K562 (cell line): Measurements from ENCODE around the gene BRMS1. TPM values are rescaled to one million over a fixed set of nuclear protein-coding genes. Genes with fewer than 3 reads are reported as not detected.
A peak's percentile ranks its signal among the peaks of the same experiment; 100 is the strongest.

ENCODE experiments used
- ATAC-seq: fragments of 200-7000 bp; cut with Tn5 transposase; 3 replicates; pipeline ENCODE4 v1.9.1; 2020; ENCODE audit warnings: moderate library complexity
- BruUV-seq: library from RNA; stranded (reverse); fragments of 400-500 nt; replicated peaks from 2 replicates; lab custom pipeline; 2021; lab: Mats Ljungman, UMichigan
- CTCF ChIA-PET: fragments of 300-600 bp; formaldehyde crosslinking; extraction: SDS; loops from one replicate; lab custom pipeline; 2021; ENCODE audit warnings: low intra/inter-chr PET ratio; lab: Yijun Ruan, JAX
- POLR2A ChIA-PET: fragments of 300-600, 350-650 bp; sonication (Branson Sonifier 250); formaldehyde crosslinking; extraction: SDS; loops from one replicate; lab custom pipeline; 2021; ENCODE audit warnings: antibody characterized with exemption, inconsistent platforms; lab: Yijun Ruan, JAX
- DNase-seq, 4 experiments: peaks; one replicate each; pipeline versions ENCODE4 v3.0.0 to v3.0.0-alpha.2; 2011 to 2018; ENCODE audit warnings: low spot score in 3 of 4, mixed read lengths in 3 of 4; ENCODE audit errors: extremely low read depth in 1 of 4
- FAIRE-seq: peaks from 2 replicates; lab custom pipeline; 2011; peaks lifted over from hg19 to GRCh38; lab: Jason Lieb, UNC
- H2AFZ ChIP-seq: 2 replicates; pipeline ENCODE4 v1.6.0; 2011; ENCODE audit warnings: low read depth, low read length, control low read depth, inconsistent platforms
- H3K27ac ChIP-seq: fragments of 200-600 bp; 3 replicates; pipeline ENCODE4 v1.8.0; 2011; ENCODE audit warnings: low read depth, mild to moderate bottlenecking, control low read depth, inconsistent platforms, low read length, moderate library complexity, mixed read lengths; ENCODE audit errors: extremely low read depth
- H3K27me3 ChIP-seq, 2 experiments: fragments of 300-600 bp in 1 of 2; 2 replicates in 1 of 2; 3 replicates in 1 of 2; pipeline versions ENCODE4 v1.6.0 to v1.8.0; 2011; ENCODE audit warnings: inconsistent platforms in 2 of 2, low read length in 2 of 2, mild to moderate bottlenecking in 1 of 2, mixed read lengths in 1 of 2, moderate library complexity in 1 of 2; ENCODE audit not compliant: control insufficient read depth in 2 of 2, insufficient read depth in 2 of 2
- H3K36me3 ChIP-seq: fragments of 300-600 bp; 3 replicates; pipeline ENCODE4 v1.8.0; 2011; ENCODE audit warnings: mild to moderate bottlenecking, low read length, inconsistent platforms; ENCODE audit not compliant: control insufficient read depth, insufficient read depth
- H3K4me1 ChIP-seq, 2 experiments: fragments of 200-600 bp in 1 of 2; replicated peaks in 1 of 2; 2 replicates in 1 of 2; 3 replicates in 1 of 2; pipeline versions ENCODE4 v1.5.1 to v1.8.0; 2011; ENCODE audit warnings: inconsistent platforms in 2 of 2, low read length in 2 of 2, mild to moderate bottlenecking in 1 of 2, mixed read lengths in 1 of 2, moderate library complexity in 1 of 2; ENCODE audit not compliant: control insufficient read depth in 2 of 2, insufficient read depth in 2 of 2
- H3K4me2 ChIP-seq: 2 replicates; pipeline ENCODE4 v1.6.1; 2011; ENCODE audit warnings: low read length, control low read depth, inconsistent platforms, mixed read lengths; ENCODE audit not compliant: insufficient read depth
- H3K4me3 ChIP-seq: fragments of 200-600 bp; sonication (generic), shearing (Covaris generic); 2 replicates; pipeline ENCODE4 v1.5.1; 2016; ENCODE audit warnings: control low read depth, inconsistent platforms
- H3K79me2 ChIP-seq: fragments of 200-600 bp; 3 replicates; pipeline ENCODE4 v1.8.0; 2011; ENCODE audit warnings: low read length, inconsistent platforms; ENCODE audit not compliant: control insufficient read depth, insufficient read depth
- H3K9ac ChIP-seq, 2 experiments: 2 replicates each; pipeline versions ENCODE4 v1.6.0 to v1.6.1; 2011; ENCODE audit warnings: low read depth in 2 of 2, low read length in 2 of 2, control low read depth in 1 of 2, inconsistent platforms in 1 of 2, mild to moderate bottlenecking in 1 of 2, mixed read lengths in 1 of 2; ENCODE audit not compliant: insufficient read depth in 1 of 2
- H3K9me1 ChIP-seq: one replicate; pipeline ENCODE4 v1.6.0; 2011; ENCODE audit warnings: inconsistent platforms, mild to moderate bottlenecking, low read length, moderate library complexity; ENCODE audit not compliant: control insufficient read depth, insufficient read depth
- H3K9me3 ChIP-seq: replicated peaks from 2 replicates; pipeline ENCODE4 v1.5.1; 2011; ENCODE audit warnings: low read depth, low read length, inconsistent platforms; ENCODE audit not compliant: control insufficient read depth, insufficient read depth
- H4K20me1 ChIP-seq: replicated peaks from 2 replicates; pipeline ENCODE4 v1.6.1; 2011; ENCODE audit warnings: low read length, inconsistent platforms, mixed read lengths; ENCODE audit not compliant: control insufficient read depth, insufficient read depth
- DNMT1 ChIP-seq: fragments of 450-650 bp; IDR thresholded peaks from 2 replicates; pipeline ENCODE4 v1.6.1; 2016; ENCODE audit warnings: antibody characterized with exemption, mild to moderate bottlenecking
- ETV6 ChIP-seq, 3 experiments: fragments of 150-350 bp in 1 of 3; sonication (generic) in 1 of 3; formaldehyde crosslinking in 1 of 3; IDR thresholded peaks; 2 replicates each; pipeline versions ENCODE4 v1.6.1 to v1.8.0; 2014 to 2022; ENCODE audit warnings: borderline replicate concordance in 2 of 3, low read depth in 2 of 3, antibody characterized with exemption in 1 of 3, low read length in 1 of 3, mild to moderate bottlenecking in 1 of 3, missing genetic modification reagents in 1 of 3
- JUN ChIP-seq, 2 experiments: sonication (generic) in 1 of 2; formaldehyde crosslinking in 1 of 2; IDR thresholded peaks; 2 replicates each; pipeline versions ENCODE4 v1.6.1 to v1.8.0; 2012 to 2022; ENCODE audit warnings: borderline replicate concordance in 2 of 2, mild to moderate bottlenecking in 2 of 2, improper control_type of control experiment in 1 of 2, low read depth in 1 of 2, low read length in 1 of 2, missing genetic modification reagents in 1 of 2
- TCF7L2 ChIP-seq: fragments of 150-350 bp; IDR thresholded peaks from 2 replicates; pipeline ENCODE4 v1.6.1; 2016; ENCODE audit warnings: low read depth, mild to moderate bottlenecking, low read length, moderate library complexity
- TEAD1 ChIP-seq, 2 experiments: fragments of 450-650 bp in 1 of 2; sonication (generic) in 1 of 2; formaldehyde crosslinking; IDR thresholded peaks; 2 replicates each; pipeline versions ENCODE4 v1.4.0 to v1.8.0; 2020 to 2022; ENCODE audit warnings: mild to moderate bottlenecking in 2 of 2, missing genetic modification reagents in 1 of 2
- ZNF121 ChIP-seq: sonication (generic); formaldehyde crosslinking; conservative IDR thresholded peaks from 2 replicates; pipeline ENCODE4 v1.8.0; 2022; ENCODE audit warnings: missing genetic modification reagents
- ZNF224 ChIP-seq: sonication (generic); formaldehyde crosslinking; IDR thresholded peaks from 2 replicates; pipeline ENCODE4 v1.8.0; 2022; ENCODE audit warnings: mild to moderate bottlenecking, missing genetic modification reagents
- WGBS: fragments of 100-300 bp; shearing (Covaris generic); methylation state at CpG from one replicate; pipeline ENCODE4 v1.1.6; 2016; ENCODE audit warnings: low coverage, mixed read lengths; ENCODE audit not compliant: insufficient coverage; ENCODE audit errors: missing lambda C conversion rate; 5-methylcytosine and 5-hydroxymethylcytosine counted together
- in situ Hi-C: fragments of 300-500 bp; cut with MboI; formaldehyde crosslinking; loops from 4 replicates; pipeline ENCODE4 v1.15.0; 2018; ENCODE audit warnings: inconsistent platforms, mixed read lengths
- intact Hi-C: fragments of 100-400 bp; cut with micrococcal nuclease; formaldehyde crosslinking; loops from 2 replicates; pipeline ENCODE4 v1.14.2; 2022
- polyA plus RNA-seq, 8 experiments: library from polyadenylated mRNA; depleted of rRNA in 4 of 8; stranded (reverse) in 5 of 8; unstranded in 3 of 8; fragments of >200 nt; fragmentation: Nextera tagmentation in 2 of 8; fragmentation: Illumina TruSeq in 1 of 8; extraction: Ambion mirVana in 2 of 8; extraction: Trizol in 1 of 8; gene quantifications; 2 replicates each; pipeline versions ENCODE4 v1.2.1 to v1.2.3, GENCODE V29; 2011 to 2014; ENCODE audit warnings: inconsistent platforms in 1 of 8, missing spikeins in 1 of 8
- total RNA-seq, 7 experiments: library from RNA; depleted of rRNA in 6 of 7; stranded (reverse); fragments of >200 nt in 6 of 7; fragmentation: Illumina TruSeq in 2 of 7; extraction: Trizol in 2 of 7; gene quantifications; 2 replicates each; pipeline versions ENCODE4 v1.2.1 to v1.2.3, GENCODE V29; 2011 to 2021; ENCODE audit warnings: low replicate concordance in 1 of 7
- TF ChIP-seq, protein P1 (sequence below): sonication (generic); formaldehyde crosslinking; IDR thresholded peaks from 2 replicates; pipeline ENCODE4 v1.8.0; 2023; ENCODE audit warnings: missing genetic modification reagents, mild to moderate bottlenecking, borderline replicate concordance
- TF ChIP-seq, protein P2 (sequence below): fragments of 250-450 bp; sonication (Bioruptor Pico); IDR thresholded peaks from 2 replicates; pipeline ENCODE4 v1.8.0; 2022; ENCODE audit warnings: inconsistent platforms
- TF ChIP-seq, protein P3 (sequence below), 3 experiments: IDR thresholded peaks in 2 of 3; conservative IDR thresholded peaks in 1 of 3; 2 replicates each; pipeline ENCODE4 v1.5.1; 2011 to 2012; ENCODE audit warnings: low read length in 3 of 3, mild to moderate bottlenecking in 3 of 3, control low read depth in 2 of 3, improper control_type of control experiment in 1 of 3, inconsistent platforms in 1 of 3, low read depth in 1 of 3, mixed read lengths in 1 of 3, moderate library complexity in 1 of 3; ENCODE audit not compliant: insufficient read depth in 2 of 3

BRMS1 gene
- total and polyA plus RNA-seq, 9 of the 15 experiments (the other 6 are each of a cell fraction or from before 2014, with no cell fraction given) = 2.2 to 78.8 (median 33.4) TPM

GRCh38 chr11:66311470-66311964, 33.4 kb downstream of the BRMS1 start:
- peaks cover 23 to 53% of the 10 kb centered on the region in 2 experiments for H3K4me1 ChIP-seq
- H3K27me3 ChIP-seq = no peaks in the 10 kb centered on the region
- H3K9me1 ChIP-seq = no peaks in the 10 kb centered on the region
- H3K4me2 ChIP-seq = peak overlapping the region; percentile 85
- peak overlapping the region; percentile 38 to 89; a peak in 3 of 4 replicates for H3K9ac ChIP-seq
- H3K4me3 ChIP-seq = peak overlapping the region; percentile 49
- BruUV-seq = no TSS peak
- POLR2A ChIA-PET = interaction anchor here (0.6 to 2.6 kb wide), 8 partner anchors 11 to 298 kb away, joined by 3 to 16 read pairs (median 5); partner anchors contain the start of gene YIF1A
- CTCF ChIA-PET = interaction anchor here (0.7 to 2.9 kb wide), 9 partner anchors 11 to 384 kb away, joined by 3 to 37 read pairs (median 3); partner anchors contain the start of genes MRPL11 and RIN1
- peak overlapping the region; percentile 44; the same call in 1 of the 3 replicates for H3K27ac ChIP-seq
- intact Hi-C loops = no loop called here
- H3K9me3 ChIP-seq = no peaks in the 10 kb centered on the region
- H4K20me1 ChIP-seq = no peaks in the 10 kb centered on the region
- in situ Hi-C loops = no loop called here
- H3K79me2 ChIP-seq = no peaks in the 10 kb centered on the region
- 33% methylated on average over 26 of the region's 26 CpGs for WGBS
- no peak for DNase-seq
- no peak for ATAC-seq
- H2AFZ ChIP-seq = peak overlapping the region; percentile 98
- no peaks in the 10 kb centered on the region for H3K36me3 ChIP-seq
- no peak for FAIRE-seq
- TF ChIP-seq DNMT1 (0 out of 2 replicates have a peak, but pooled peaks have one; percentile 61), ZNF121 (CRISPR knock-in tag) (no peak), TCF7L2 (no peak), TEAD1 (CRISPR knock-in tag; IDR thresholded peaks at IDR 0.05) (peak in 1 of 2 experiments; percentile 80; a peak in 1 of 4 replicates), ETV6 (IDR thresholded peaks at IDR 0.05; ENCODE audit: borderline replicate concordance in 1 of 2, low read depth in 2 of 2, low read length in 1 of 2) (no peak), ETV6 (CRISPR knock-in tag; IDR thresholded peaks at IDR 0.05; ENCODE audit: borderline replicate concordance) (0 out of 2 replicates have a peak, but pooled peaks have one; percentile 31), ZNF224 (peak; percentile 67; the same call in 1 of the 2 replicates), JUN (IDR thresholded peaks at IDR 0.05; ENCODE audit: borderline replicate concordance, low read depth, low read length) (no peak), JUN (CRISPR knock-in tag; IDR thresholded peaks at IDR 0.05; ENCODE audit: borderline replicate concordance) (peak; percentile 36; the same call in 1 of the 2 replicates)
- TF ChIP-seq, protein P1, sequence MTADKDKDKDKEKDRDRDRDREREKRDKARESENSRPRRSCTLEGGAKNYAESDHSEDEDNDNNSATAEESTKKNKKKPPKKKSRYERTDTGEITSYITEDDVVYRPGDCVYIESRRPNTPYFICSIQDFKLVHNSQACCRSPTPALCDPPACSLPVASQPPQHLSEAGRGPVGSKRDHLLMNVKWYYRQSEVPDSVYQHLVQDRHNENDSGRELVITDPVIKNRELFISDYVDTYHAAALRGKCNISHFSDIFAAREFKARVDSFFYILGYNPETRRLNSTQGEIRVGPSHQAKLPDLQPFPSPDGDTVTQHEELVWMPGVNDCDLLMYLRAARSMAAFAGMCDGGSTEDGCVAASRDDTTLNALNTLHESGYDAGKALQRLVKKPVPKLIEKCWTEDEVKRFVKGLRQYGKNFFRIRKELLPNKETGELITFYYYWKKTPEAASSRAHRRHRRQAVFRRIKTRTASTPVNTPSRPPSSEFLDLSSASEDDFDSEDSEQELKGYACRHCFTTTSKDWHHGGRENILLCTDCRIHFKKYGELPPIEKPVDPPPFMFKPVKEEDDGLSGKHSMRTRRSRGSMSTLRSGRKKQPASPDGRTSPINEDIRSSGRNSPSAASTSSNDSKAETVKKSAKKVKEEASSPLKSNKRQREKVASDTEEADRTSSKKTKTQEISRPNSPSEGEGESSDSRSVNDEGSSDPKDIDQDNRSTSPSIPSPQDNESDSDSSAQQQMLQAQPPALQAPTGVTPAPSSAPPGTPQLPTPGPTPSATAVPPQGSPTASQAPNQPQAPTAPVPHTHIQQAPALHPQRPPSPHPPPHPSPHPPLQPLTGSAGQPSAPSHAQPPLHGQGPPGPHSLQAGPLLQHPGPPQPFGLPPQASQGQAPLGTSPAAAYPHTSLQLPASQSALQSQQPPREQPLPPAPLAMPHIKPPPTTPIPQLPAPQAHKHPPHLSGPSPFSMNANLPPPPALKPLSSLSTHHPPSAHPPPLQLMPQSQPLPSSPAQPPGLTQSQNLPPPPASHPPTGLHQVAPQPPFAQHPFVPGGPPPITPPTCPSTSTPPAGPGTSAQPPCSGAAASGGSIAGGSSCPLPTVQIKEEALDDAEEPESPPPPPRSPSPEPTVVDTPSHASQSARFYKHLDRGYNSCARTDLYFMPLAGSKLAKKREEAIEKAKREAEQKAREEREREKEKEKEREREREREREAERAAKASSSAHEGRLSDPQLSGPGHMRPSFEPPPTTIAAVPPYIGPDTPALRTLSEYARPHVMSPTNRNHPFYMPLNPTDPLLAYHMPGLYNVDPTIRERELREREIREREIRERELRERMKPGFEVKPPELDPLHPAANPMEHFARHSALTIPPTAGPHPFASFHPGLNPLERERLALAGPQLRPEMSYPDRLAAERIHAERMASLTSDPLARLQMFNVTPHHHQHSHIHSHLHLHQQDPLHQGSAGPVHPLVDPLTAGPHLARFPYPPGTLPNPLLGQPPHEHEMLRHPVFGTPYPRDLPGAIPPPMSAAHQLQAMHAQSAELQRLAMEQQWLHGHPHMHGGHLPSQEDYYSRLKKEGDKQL (CRISPR knock-in tag) = no peak
- TF ChIP-seq, protein P2, sequence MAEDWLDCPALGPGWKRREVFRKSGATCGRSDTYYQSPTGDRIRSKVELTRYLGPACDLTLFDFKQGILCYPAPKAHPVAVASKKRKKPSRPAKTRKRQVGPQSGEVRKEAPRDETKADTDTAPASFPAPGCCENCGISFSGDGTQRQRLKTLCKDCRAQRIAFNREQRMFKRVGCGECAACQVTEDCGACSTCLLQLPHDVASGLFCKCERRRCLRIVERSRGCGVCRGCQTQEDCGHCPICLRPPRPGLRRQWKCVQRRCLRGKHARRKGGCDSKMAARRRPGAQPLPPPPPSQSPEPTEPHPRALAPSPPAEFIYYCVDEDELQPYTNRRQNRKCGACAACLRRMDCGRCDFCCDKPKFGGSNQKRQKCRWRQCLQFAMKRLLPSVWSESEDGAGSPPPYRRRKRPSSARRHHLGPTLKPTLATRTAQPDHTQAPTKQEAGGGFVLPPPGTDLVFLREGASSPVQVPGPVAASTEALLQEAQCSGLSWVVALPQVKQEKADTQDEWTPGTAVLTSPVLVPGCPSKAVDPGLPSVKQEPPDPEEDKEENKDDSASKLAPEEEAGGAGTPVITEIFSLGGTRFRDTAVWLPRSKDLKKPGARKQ (CRISPR knock-in tag) = peak; percentile 94
- TF ChIP-seq, protein P3, sequence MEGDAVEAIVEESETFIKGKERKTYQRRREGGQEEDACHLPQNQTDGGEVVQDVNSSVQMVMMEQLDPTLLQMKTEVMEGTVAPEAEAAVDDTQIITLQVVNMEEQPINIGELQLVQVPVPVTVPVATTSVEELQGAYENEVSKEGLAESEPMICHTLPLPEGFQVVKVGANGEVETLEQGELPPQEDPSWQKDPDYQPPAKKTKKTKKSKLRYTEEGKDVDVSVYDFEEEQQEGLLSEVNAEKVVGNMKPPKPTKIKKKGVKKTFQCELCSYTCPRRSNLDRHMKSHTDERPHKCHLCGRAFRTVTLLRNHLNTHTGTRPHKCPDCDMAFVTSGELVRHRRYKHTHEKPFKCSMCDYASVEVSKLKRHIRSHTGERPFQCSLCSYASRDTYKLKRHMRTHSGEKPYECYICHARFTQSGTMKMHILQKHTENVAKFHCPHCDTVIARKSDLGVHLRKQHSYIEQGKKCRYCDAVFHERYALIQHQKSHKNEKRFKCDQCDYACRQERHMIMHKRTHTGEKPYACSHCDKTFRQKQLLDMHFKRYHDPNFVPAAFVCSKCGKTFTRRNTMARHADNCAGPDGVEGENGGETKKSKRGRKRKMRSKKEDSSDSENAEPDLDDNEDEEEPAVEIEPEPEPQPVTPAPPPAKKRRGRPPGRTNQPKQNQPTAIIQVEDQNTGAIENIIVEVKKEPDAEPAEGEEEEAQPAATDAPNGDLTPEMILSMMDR (IDR thresholded peaks at IDR 0.05 in 2 of 3, conservative IDR thresholded peaks at IDR 0.05 in 1 of 3; ENCODE audit: insufficient read depth in 2 of 3, low read depth in 1 of 3, low read length in 3 of 3) = peak in 1 of 3 experiments; percentile 95; a peak in 1 of 6 replicates
